HG02571 (cell line): Measurements from ENCODE around the gene MLLT10.

Source experiments
- ATAC-seq: cut with Tn5 transposase; IDR thresholded peaks from one replicate; pipeline ENCODE4 v1.9.1; 2021; ENCODE audit warnings: mild to moderate bottlenecking, moderate library complexity; ENCODE audit not compliant: unreplicated experiment

MLLT10 gene

GRCh38 chr10:21516242-21517131, 17.5 kb upstream of the MLLT10 start:
- peak; percentile 59 for ATAC-seq

- ATAC-seq, result peak; percentile 48
Measured at GRCh38 chr10:21517134-21518031, 16.6 kb upstream of the MLLT10 start.

DNA sequence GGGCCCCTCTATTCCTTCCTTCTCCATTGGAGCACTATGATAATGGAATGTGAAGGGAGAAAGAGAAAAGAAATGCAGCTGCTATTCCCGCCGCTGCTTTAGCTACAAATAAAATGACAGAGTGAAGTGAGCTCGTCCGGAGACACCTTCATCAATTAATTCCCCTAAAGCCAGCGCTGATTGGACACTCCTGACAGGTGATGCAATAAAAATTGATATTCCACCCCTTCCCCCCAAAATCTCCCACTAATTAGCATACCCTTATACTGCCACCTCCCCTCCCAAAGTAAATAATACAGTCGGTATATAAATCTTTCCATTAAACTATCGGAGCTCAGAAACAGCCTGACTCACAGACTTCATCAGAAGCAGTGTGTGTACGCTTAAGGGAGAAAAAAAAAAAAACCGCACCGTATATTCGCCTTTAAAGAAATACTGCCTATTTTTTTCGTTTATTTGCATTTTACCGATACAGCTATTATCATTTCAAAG, 15.8 kb upstream of the MLLT10 start:
- ATAC-seq, result no peak

- no peak for ATAC-seq
Measured at GRCh38 chr10:21518641-21519396, 15.2 kb upstream of the MLLT10 start.

- no peak for ATAC-seq
Measured at GRCh38 chr10:21519397-21519933, 14.6 kb upstream of the MLLT10 start.

- ATAC-seq, result no peak
Measured at GRCh38 chr10:21519941-21520436, 14.0 kb upstream of the MLLT10 start.

DNA sequence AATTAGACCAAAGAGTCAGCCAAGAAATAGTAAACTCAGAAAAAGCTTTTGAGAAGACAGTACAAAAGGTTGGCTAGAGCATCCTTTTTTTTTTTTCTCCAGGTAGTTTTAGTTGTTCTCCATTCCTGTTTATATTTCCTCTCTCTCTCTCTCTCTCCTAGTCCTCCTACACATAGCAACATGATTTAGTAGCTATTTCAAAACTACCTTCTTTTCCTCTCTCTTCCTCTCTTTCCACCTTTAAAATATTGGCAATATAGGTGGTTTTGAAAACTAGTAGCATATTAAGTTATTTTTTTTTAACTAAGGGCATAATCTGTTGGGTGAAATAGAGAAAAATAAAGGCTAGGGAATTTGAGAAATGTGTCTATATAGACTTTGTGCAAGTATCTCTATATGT, 13.5 kb upstream of the MLLT10 start:
- no peak for ATAC-seq

- ATAC-seq, result no peak
Measured at GRCh38 chr10:21520949-21521348, 13.1 kb upstream of the MLLT10 start.

DNA sequence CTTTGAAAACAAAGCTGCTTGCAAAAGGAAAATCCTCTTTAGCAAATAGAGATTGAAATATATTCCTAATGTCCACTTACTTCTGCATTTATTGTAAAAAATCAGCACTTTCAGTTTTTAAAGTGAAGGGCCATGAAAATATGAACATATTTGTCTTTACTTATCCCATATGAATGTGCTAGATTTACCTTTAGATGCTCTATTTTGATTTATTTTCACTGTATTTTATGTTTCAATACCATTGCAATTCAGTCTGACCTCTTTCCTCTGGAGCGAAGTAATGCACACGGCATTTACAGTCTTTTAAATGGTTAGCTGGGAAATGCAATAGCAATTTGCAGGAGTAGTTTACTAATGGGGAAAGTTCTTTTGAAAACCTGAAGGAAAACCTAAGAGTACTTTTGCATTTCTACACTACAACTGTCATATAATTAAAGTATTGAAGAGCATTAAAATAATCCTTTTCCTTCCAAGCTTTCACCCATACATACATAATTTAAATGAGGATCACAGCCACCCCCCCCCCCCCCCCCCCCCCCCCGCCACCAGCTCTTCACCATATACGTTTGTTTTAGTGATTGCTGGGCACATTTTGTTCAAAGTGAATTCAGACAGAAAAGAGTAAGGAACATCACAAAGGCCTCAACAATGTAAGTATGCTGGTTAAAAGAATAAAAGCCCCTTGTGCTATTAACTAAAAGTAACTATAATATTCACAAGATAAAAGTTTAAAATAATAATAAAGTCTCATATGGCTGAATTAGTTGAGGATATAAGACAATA, 12.1 kb upstream of the MLLT10 start:
- ATAC-seq, result no peak

GRCh38 chr10:21522631-21523406, 11.2 kb upstream of the MLLT10 start:
- ATAC-seq, result no peak

DNA sequence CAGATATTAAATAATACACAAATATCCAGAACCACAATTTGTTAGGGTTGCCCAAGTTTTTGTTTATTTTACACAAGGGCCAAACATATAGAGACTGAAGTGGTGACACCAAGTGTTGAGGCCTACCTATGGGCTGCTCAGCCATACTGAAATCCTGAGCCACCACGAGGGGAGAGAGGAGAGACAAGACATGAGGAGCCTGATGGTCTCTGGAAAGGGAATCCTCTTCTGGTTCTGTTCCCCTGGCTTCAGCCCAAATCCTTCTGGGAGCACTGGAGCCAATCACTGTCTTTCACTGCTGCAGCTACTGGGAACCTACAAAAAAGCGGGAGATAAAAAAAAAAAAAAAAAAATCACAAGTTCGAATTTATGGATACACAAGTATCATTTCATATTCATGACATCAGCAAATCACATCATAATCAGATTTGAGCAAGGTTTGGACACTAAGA, 10.4 kb upstream of the MLLT10 start:
- ATAC-seq, result no peak

DNA sequence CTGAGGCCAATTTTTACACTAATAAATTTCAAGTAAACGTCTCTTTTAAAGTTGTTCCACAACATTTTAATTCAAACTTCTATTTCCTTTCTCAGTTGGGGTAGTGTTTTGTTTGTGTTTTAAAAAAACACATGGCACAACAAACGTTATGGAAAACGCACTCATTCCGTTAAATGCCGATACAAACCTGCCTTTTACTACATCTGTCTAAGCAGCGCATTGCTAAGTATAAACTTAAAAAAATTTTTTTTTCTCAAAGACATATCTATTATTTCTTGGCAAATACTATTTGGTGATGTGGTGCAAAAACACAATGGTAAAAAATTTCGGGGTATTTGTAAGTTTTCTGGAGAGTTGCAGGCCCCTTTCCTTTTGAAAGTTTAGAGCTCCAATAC, 9.9 kb upstream of the MLLT10 start:
- ATAC-seq, result no peak

GRCh38 chr10:21524526-21525366, 9.3 kb upstream of the MLLT10 start:
- no peak for ATAC-seq

- peak; percentile 52 for ATAC-seq
Measured at GRCh38 chr10:21525367-21526187, 8.5 kb upstream of the MLLT10 start, which contains the start of gene SKIDA1. SKIDA1 (minus strand) TSS chr10:21525682; CDS start chr10:21517822, 7,860 bp downstream.

- ATAC-seq, result peak; percentile 31
Measured at GRCh38 chr10:21526188-21526859, 7.7 kb upstream of the MLLT10 start.

- peak; percentile 32 for ATAC-seq
Measured at GRCh38 chr10:21526860-21527597, 7.0 kb upstream of the MLLT10 start.
